Heart right ventricle (tissue), 16 donors: ENCODE results near the gene SMS. TPM values are rescaled to one million over a fixed set of nuclear protein-coding genes. Genes with fewer than 3 reads are reported as not detected.

Experiments
- ATAC-seq, 8 donors: fragments of 200-7000 bp; cut with Tn5 transposase; one replicate each; pipeline ENCODE4 v1.9.1; 2020; ENCODE audit warnings: mild to moderate bottlenecking in 8 of 8, moderate library complexity in 8 of 8, moderate number of reproducible peaks in 1 of 8
- DNase-seq, 2 donors: peaks; one replicate each; pipeline ENCODE4 v3.0.0-alpha.2; 2020
- H3K27ac ChIP-seq, 10 donors: fragments of 200-600 bp; sonication (generic) in 2 of 10; one replicate each; pipeline versions ENCODE4 v1.5.0 to v1.8.0; 2020 to 2022; ENCODE audit warnings: mild to moderate bottlenecking in 3 of 10
- H3K27me3 ChIP-seq, 7 donors: fragments of 200-600 bp; one replicate each; pipeline ENCODE4 v1.8.0; 2021 to 2022; ENCODE audit warnings: mild to moderate bottlenecking in 2 of 7
- H3K36me3 ChIP-seq, 9 donors: fragments of 200-600 bp; sonication (generic) in 1 of 9; one replicate each; pipeline versions ENCODE4 v1.5.0 to v1.8.0; 2020 to 2022; ENCODE audit warnings: mild to moderate bottlenecking in 2 of 9
- H3K4me1 ChIP-seq, 9 donors: fragments of 200-600 bp; sonication (generic) in 1 of 9; one replicate each; pipeline versions ENCODE4 v1.5.0 to v1.8.0; 2020 to 2022; ENCODE audit warnings: mild to moderate bottlenecking in 4 of 9
- H3K4me3 ChIP-seq, 10 donors: fragments of 200-600 bp; sonication (generic) in 2 of 10; one replicate each; pipeline versions ENCODE4 v1.5.0 to v1.8.0; 2020 to 2022; ENCODE audit warnings: mild to moderate bottlenecking in 7 of 10, moderate library complexity in 2 of 10
- H3K9me3 ChIP-seq, 11 donors: fragments of 200-600 bp in 10 of 11; sonication (generic) in 2 of 11; one replicate each; pipeline versions ENCODE4 v1.5.0 to v1.8.0; 2013 to 2022; ENCODE audit warnings: mild to moderate bottlenecking in 2 of 11, control low read depth in 1 of 11, moderate library complexity in 1 of 11
- CTCF ChIP-seq, 9 donors: fragments of 200-600 bp; sonication (generic) in 2 of 9; IDR thresholded peaks; one replicate each; pipeline versions ENCODE4 v1.5.0 to v1.8.0; 2021 to 2022; ENCODE audit warnings: antibody characterized with exemption in 9 of 9, mild to moderate bottlenecking in 5 of 9, moderate library complexity in 1 of 9
- WGBS, 2 donors: extraction: QIAGEN DNeasy Blood & Tissue Kit; methylation state at CpG; one replicate each; pipeline ENCODE4 v1.1.7; 2013; ENCODE audit warnings: inconsistent platforms in 1 of 2; 5-methylcytosine and 5-hydroxymethylcytosine counted together
- intact Hi-C, 10 donors: fragments of 100-400 bp; cut with DNase I; formaldehyde crosslinking; loops; one replicate each; pipeline versions ENCODE4 v1.11.1 to v1.14.2; 2022
- long read RNA-seq, 3 donors: library from polyadenylated mRNA; unstranded; transcript quantifications; one replicate each; pipeline ENCODE4 v2.0.0, GENCODE V29; 2020 to 2021
- polyA plus RNA-seq, 2 donors: library from polyadenylated mRNA; stranded (reverse); fragments of 200-250 nt; gene quantifications; one replicate each; pipeline ENCODE4 v1.2.3, GENCODE V29; 2013
- total RNA-seq, 10 donors: library from RNA; stranded (reverse); fragmentation: NEBNext Ultra II Directional in 3 of 10; extraction: Animal tissue kit (Norgen Biotek cat#: 25700) in 3 of 10; gene quantifications; one replicate each; pipeline versions ENCODE4 v1.2.1 to v1.2.4, GENCODE V29; 2021 to 2023
- donor health status: Arrhythmogenic right ventricular cardiomyopathy.
- donor health status: ischemic (EF 13 %, LVEDD 7.1; RV severe dilation, severe dysfunction).
- donor health status: healthy with polysubstance abuse.
- donor health status: DM: no; HTN: yes; CAD: no.
- donor health status: DM: no; HTN: no; CAD: no.
- donor health status: ischemic (EF 25% LVEDD 6.9; RV normal size, moderate dysfunction).
- donor health status: ischemic (EF 25% LVEDD 5.7; RV mildly dilated, moderate dysfunction).
- donor health status: healthy.
- donor health status: DM: yes; HTN: yes; CAD: no.
- donor health status: Ischemic cardiomyopathy.
- donor health status: ischemic (EF 35%, LVEDD 5.7; RV mildly dilated, moderate dysfunction).
- donor health status: nonischemic (EF 11% LVEDD 7.7; RV severe dilation, severe dysfunction).
- donor health status: DM: yes; HTN: yes; CAD: no.
- donor health status: PGD.
- donor health status: ischemic (EF 29% LVEDD 5.4; RV normal size, mild dysfunction).
- donor health status: nonischemic (EF 23%, LVEDD 6.1; RV moderate dilation, normal function).

The SMS gene
- 10 to 100 TPM; 44.0 to 70.9 (median 53.5) TPM for total RNA-seq
- polyA plus RNA-seq = 10 to 100 TPM; 22.3 to 65.4 TPM
- long read RNA-seq, donor 1, transcript SMS-202 (11 exons, 1,837 nt) = major isoform, 53 of 60 reads
- long read RNA-seq, donor 1, partial matches to known transcripts = 4 of 60 reads
- long read RNA-seq, donor 1, other reads (novel, unspliced or antisense) = 1 of 60 reads
- long read RNA-seq, donor 2, transcript SMS-202 (11 exons, 1,837 nt) = major isoform, 40 of 44 reads
- long read RNA-seq, donor 2, partial matches to known transcripts = 2 of 44 reads
- long read RNA-seq, donor 2, other reads (novel, unspliced or antisense) = 2 of 44 reads
- long read RNA-seq, donor 3, transcript SMS-202 (11 exons, 1,837 nt) = major isoform, 154 of 164 reads
- long read RNA-seq, donor 3, partial matches to known transcripts = 3 of 164 reads
- long read RNA-seq, donor 3, other reads (novel, unspliced or antisense) = 6 of 164 reads

- Histone ChIP-seq H3K27me3 (peaks cover 0 to 9% (median 0%) of the 10 kb centered on the region in 7 donors), H3K9me3 (no peaks in the 10 kb centered on the region), H3K4me3 (peak within 1 kb of the TSS in 9 of 10 donors; percentile 46 to 62 (median 58)), H3K27ac (peak within 1 kb of the TSS; percentile 54 to 83 (median 78)), H3K4me1 (peaks cover 0 to 27% (median 4%) of the 10 kb centered on the region in 9 donors), H3K36me3 (no peaks in the 10 kb centered on the region)
- no peak for TF ChIP-seq CTCF (IDR thresholded peaks at IDR 0.05)
- ATAC-seq (peak; percentile 93 to 96 (median 94)), DNase-seq (peak; percentile 76 to 79)
- 0% methylated on average over 6 to 35 of the region's 46 CpGs for WGBS, 2 donors
- intact Hi-C loops = no loop called here
These were observed at the start of gene SMS for GRCh38 chrX:21940356-21940829. SMS (plus strand) TSS chrX:21940709; CDS start chrX:21940825, 116 bp downstream.

- Histone ChIP-seq H3K27ac (no peak overlapping the region), H3K27me3 (no peaks in the 10 kb centered on the region), H3K4me3 (no peak overlapping the region), H3K9me3 (no peaks in the 10 kb centered on the region), H3K36me3 (no peaks in the 10 kb centered on the region), H3K4me1 (no peaks in the 10 kb centered on the region)
- ATAC-seq = no peak
- no peak for TF ChIP-seq CTCF (IDR thresholded peaks at IDR 0.05)
- intact Hi-C loops = no loop called here
- WGBS, 2 donors = 81 to 82% methylated on average over 2 of the region's 2 CpGs
- no peak for DNase-seq
These were observed 35.2 kb upstream of the SMS start for GRCh38 chrX:21905313-21905712.

DNA sequence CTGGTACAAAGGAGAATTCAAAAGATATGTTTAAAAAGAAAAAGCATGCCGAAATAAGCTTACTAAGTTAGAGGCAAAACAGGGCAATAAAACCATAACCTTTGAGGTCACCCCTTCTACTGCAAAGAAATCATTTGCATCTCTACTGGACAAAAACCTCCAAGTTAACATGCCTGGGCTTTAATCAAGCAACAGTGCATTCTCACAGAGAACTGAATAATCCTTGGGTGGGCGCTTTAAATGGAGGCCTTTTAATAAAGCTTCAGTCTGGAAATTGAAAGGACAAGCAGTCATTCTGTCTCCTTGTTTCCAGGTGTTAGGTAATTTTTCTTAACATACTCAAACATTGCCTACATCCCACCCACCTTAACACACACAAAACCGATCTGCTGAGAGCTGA is 34.6 kb upstream of the SMS start:
- H3K4me3 ChIP-seq = no peak overlapping the region
- no peaks in the 10 kb centered on the region for H3K4me1 ChIP-seq
- no peak overlapping the region for H3K27ac ChIP-seq
- intact Hi-C loops = no loop called here
- ATAC-seq = no peak
- TF ChIP-seq CTCF (IDR thresholded peaks at IDR 0.05) = no peak
- no peaks in the 10 kb centered on the region for H3K36me3 ChIP-seq
- H3K9me3 ChIP-seq = no peaks in the 10 kb centered on the region
- WGBS, 2 donors = 95 to 98% methylated on average over 3 of the region's 3 CpGs
- no peak for DNase-seq
- H3K27me3 ChIP-seq = no peaks in the 10 kb centered on the region

DNA sequence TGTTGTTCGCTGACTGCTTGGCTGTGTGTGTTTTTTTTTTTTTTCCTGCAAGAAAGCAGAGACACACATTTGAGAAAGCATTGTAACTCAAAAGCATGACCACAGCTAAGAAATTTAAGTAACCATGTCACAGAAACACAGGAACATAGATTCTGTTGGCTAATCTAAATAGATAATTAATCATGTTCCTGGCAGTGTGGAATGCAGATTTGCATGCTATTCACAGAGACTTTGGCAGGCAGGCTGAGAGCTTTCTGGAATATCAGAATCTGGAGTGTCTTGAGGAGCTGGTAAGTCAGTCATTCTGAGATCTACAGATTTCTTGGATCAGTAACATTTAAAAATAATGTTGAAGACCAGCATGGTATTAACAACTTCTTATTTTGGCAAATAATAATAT is 33.2 kb upstream of the SMS start:
- no peaks in the 10 kb centered on the region for H3K36me3 ChIP-seq
- H3K9me3 ChIP-seq = no peaks in the 10 kb centered on the region
- no peak for TF ChIP-seq CTCF (IDR thresholded peaks at IDR 0.05)
- no peaks in the 10 kb centered on the region for H3K27me3 ChIP-seq
- H3K4me1 ChIP-seq = no peaks in the 10 kb centered on the region
- intact Hi-C loops = no loop called here
- H3K27ac ChIP-seq = no peak overlapping the region
- no peak overlapping the region for H3K4me3 ChIP-seq
- no peak for DNase-seq
- WGBS, 2 donors = 65 to 76% methylated on average over 1 of the region's 1 CpG
- no peak for ATAC-seq
